GM21447 (cell line): ENCODE results near the gene CCDC85B.
"Not testable (repeated sequence)": the region's sequence is repeated elsewhere in the genome, so short reads cannot be mapped to it uniquely, and the experiment has no call there.

Source experiments
- ATAC-seq: cut with Tn5 transposase; IDR thresholded peaks from one replicate; pipeline ENCODE4 v1.9.1; 2021; ENCODE audit not compliant: unreplicated experiment

Gene CCDC85B

DNA sequence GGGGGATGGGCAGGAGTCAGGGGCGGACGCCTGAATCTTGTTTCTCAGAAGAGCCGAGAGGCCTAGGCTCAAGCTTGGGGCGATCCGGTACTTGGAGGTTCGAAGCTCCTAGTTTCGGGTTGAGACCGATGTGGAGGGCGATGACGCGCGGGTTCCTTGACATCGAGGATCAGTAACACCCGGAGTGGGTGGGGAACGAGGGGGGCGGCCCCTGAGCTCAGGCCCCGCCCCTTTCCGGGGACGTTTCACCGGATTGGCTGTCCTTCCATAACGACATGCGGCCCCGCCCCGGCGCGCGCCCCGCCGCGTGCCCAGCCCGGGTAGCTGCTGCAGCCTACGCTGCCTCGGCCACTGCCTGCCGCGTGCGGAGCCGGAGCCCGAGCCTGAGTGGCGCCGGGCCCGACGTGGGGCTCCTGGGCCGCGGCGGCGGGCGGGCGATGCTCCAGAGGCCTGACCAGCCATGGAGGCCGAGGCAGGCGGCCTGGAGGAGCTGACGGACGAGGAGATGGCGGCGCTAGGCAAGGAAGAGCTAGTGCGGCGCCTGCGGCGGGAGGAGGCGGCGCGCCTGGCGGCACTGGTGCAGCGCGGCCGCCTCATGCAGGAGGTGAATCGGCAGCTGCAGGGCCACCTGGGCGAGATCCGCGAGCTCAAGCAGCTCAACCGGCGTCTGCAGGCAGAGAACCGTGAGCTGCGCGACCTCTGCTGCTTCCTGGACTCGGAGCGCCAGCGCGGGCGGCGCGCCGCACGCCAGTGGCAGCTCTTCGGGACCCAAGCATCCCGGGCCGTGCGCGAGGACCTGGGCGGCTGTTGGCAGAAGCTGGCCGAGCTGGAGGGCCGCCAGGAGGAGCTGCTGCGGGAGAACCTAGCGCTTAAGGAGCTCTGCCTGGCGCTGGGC lies at the start of gene CCDC85B:
TSS of gene CCDC85B (plus strand) at position 350 of the 895 bp plus-strand sequence. CDS start at position 461, 111 bp downstream.
- ATAC-seq: peak; percentile 44

DNA sequence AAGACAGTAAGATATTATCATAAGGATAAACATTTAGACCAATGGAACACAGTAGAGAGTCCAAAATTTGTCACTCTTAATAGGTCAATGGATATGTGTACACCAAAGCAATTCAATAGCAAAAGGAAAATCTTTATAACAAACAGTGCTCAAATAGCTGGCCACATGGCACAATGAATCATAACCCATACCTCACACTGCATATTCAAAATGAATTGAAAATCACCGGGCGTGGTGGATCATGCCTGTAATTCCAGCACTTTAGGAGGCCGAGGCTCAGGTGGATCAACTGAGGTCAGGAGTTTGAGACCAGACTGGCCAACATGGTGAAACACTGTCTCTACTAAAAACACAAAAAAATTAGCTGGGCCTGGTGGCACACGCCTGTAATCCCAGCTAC lies 48.3 kb upstream of the CCDC85B start:
- no peak for ATAC-seq

DNA sequence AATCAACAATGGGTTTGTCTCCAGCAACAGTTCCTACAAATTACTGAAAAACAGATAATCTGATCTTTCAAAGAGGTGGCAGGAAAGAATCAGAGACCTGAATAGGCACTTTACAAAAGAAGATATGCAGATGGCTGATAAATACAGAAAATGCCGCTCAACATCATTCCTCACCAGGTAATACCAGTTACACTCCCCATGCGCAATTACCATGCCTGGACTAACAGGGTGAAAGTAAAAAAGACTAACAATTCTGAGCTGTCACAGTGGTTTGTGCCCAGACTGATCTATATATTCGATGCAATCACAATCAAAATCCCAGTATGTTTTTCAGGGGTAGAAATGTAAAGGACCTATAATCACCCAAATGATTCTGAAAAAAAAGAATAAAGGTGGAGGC lies 46.7 kb upstream of the CCDC85B start:
- ATAC-seq: no peak

DNA sequence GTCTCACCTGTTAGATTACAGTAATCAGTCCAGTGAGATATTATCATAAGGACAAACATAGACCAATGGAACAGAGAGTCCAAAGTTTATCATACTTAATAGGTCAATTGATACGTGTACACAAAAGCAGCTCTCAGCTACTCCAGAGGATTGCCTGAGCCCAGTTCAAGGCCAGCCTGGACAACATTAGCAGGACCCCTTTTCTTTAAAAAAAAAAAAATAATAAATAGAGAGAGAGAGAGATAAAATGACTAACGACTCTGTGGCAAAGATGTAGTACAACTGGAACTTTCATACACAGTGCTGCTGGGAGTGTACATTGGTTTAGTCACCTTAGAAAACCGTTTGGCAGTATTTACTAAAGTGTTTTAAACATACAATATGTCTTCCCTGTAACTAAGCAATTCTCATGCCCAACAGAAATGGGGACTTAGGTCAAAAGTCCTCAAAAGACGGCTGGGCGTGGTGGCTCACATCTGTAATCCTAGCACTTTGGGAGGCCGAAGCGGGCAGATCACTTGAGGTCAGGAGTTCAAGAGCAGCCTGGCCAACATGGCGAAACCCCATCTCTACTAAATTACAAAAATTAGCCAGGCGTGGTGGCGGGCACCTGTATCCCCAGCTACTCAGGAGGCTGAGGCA lies 46.1 kb upstream of the CCDC85B start:
- no peak for ATAC-seq

DNA sequence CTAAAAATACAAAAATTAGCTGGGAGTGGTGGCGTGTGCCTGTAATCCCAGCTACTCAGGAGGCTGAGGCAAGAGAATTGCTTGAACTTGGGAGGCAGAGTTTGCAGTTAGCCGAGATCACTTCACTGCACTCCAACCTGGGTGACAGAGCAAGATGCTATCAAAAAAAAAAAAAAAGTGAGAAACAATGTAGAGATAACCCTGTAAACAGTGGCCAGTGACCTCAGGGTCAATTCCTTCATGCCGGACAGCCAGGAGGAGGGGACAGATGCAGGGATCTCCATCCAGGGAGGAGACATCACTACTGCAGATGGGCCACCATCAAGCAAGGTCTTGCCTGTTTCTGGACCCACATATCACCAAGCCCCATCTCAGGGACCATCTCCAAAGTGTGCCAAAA lies 42.7 kb upstream of the CCDC85B start:
- no peak for ATAC-seq

DNA sequence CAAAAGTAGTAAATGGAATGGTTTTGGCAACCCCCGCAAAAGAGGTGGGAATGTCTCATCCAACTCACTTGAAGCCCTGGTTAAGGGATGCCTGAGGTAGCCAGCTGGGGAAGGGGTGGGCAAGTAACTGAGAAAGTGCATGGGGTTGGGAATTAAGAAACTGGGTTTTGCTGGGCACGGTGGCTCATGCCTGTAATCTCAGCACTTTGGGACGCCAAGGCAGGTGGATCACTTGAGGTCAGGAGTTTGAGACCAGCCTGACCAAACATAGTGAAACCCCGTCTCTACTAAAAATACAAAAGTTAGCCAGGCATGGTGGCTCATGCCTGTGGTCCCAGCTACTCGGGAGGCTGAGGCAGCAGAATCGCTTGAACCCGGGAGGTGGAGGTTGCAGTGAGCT lies 41.8 kb upstream of the CCDC85B start:
- not testable (repeated sequence) for ATAC-seq

DNA sequence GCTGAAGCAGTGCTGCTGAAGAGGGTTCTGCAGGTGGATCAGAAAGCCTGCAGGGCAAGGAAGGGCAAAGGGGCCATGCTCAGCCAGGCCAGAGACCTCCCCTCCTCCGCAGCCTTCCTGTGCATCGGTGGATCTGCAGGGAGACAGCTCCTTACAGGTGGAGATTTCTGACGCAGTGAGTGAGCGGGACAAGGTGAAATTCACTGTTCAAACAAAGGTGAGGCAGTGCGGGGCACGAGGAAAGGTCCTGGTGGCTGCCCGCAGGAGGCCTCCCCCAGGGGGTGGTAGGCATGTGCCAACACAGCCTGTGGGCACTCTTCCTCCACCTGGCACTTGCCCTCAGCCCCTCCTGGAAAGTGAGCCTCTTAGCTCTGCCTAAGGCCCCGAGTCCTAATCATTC lies 41.1 kb upstream of the CCDC85B start:
- no peak for ATAC-seq

DNA sequence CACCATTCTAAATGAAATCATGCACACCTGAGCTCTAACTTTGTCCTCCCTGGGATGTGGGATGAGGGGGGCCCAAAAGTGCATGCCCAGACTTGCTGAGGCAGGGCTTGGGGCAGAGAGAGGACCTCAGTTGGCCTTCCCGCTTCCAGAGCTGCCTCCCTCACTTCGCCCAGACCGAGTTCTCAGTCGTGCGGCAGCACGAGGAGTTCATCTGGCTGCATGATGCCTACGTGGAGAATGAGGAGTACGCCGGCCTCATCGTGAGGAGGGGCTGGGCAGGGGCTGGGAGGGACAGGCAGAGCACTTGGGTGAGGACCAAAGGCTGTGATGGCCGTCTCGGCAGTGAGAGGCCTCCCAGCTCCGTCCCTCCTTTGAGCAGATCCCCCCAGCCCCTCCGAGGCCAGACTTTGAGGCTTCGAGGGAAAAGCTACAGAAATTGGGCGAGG lies 40.7 kb upstream of the CCDC85B start:
- no peak for ATAC-seq

DNA sequence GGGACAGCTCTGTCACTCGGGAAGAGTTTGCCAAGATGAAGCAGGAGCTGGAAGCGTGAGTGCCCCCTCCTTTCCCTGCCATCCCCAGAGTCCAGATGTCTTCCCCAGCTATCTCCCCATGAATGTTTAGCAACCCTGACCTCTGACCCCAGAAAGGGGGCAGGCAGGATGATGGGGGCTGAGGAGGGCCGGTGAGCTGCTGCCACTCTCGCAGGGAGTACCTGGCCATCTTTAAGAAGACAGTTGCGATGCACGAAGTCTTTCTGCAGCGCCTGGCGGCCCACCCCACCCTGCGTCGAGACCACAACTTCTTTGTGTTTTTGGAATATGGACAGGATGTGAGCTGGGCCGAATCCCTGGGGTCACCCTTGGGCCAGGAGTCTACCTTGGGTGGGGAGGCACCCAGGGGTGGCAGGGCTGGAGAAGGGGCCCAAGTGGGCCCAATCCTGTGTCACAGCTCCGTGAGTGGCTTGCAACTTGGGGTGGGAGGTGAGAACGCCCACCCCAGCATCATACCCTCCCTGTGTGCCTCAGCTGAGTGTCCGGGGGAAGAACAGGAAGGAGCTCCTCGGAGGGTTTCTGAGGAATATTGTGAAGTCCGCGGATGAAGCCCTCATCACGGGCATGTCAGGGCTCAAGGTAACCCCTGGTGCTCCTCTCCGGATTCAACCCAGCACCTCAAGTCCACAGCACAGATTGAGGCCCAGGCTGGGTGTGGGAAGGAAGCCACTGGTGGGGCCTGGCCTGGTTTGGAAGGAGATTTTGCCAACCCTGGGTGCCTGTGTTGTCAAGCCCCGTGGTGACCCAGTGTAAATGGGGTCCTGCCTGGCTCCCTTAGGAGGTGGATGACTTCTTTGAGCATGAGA lies 40.0 kb upstream of the CCDC85B start:
- ATAC-seq: no peak

DNA sequence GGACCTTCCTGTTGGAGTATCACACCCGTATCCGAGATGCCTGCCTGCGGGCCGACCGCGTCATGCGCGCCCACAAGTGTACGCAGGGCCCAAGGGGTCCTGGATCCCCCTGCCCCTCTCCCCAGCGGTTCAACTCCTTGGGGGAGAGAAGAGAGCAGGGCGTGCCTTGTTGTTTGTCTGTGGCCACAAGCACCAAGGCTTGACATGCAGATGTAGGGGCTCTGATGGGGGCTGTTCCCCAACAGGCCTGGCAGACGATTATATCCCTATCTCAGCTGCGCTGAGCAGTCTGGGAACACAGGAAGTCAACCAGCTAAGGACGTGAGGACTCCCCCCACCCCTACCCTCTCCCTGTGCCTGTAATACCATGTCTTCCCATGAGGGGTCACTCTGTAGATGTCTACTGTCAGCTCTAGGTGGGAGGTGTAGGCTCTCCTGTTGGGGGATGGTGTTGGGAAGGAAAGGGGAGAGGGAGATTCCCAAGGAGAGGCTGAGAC lies 39.3 kb upstream of the CCDC85B start:
- no peak for ATAC-seq

DNA sequence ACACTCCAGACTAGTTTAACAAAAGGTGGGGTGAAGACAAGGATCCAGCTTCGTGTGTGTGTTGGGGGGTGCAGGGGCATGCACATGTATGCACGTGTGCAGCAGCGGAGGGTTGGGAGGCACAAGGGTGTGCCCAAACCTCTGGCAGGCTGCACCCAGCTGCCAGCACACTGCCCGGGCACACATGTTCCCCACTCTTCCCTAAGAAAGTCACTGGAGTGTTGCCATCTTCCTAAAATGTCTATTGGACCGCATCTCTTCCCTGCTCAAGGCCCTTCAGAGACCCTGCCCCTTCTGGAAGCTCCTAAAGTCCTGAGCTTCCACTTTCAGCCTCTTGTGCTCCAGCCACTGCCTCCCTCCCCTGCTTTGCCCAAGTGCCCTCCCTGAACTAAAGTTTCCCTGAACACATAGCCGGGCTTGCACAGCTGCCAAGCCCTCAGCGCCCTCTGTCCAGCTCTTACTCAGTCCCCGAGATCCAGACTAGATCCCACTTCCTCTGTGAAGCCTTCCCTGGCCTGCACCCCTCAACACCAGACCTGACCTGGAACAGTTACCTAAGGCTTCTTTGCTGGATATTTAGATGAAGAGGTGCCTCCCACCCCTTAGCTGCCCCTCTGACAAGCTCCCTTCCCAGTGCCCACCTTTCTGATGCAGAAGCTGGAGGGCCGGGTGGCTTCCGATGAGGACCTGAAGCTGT lies 38.5 kb upstream of the CCDC85B start:
- no peak for ATAC-seq

DNA sequence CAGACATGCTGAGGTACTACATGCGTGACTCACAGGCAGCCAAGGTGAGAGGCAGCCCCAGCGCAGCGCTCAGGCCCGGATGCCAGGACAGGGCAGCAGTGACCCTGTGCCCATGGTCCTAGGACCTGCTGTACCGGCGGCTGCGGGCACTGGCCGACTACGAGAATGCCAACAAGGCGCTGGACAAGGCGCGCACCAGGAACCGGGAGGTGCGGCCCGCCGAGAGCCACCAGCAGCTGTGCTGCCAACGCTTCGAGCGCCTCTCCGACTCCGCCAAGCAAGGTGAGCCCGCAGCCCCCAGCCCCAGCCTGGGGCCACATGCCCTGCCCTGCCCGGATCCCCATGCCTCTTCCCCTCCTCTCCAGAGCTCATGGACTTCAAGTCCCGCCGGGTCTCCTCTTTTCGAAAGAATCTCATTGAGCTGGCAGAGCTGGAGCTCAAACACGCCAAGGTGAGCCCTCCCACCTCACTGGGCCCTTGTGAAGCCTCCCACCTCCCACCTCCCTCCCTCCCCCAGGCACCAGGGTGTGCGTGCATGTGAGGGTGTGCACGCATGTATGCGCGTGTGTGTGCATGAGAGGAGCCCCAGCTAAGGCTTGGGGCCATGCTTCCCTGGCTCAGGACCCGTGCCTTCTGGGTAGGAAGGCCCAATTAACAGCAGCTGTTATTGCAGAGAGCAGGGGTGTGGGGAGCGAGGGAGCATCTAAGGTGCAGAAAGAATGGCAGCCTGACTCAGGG lies 37.8 kb upstream of the CCDC85B start:
- ATAC-seq: no peak

DNA sequence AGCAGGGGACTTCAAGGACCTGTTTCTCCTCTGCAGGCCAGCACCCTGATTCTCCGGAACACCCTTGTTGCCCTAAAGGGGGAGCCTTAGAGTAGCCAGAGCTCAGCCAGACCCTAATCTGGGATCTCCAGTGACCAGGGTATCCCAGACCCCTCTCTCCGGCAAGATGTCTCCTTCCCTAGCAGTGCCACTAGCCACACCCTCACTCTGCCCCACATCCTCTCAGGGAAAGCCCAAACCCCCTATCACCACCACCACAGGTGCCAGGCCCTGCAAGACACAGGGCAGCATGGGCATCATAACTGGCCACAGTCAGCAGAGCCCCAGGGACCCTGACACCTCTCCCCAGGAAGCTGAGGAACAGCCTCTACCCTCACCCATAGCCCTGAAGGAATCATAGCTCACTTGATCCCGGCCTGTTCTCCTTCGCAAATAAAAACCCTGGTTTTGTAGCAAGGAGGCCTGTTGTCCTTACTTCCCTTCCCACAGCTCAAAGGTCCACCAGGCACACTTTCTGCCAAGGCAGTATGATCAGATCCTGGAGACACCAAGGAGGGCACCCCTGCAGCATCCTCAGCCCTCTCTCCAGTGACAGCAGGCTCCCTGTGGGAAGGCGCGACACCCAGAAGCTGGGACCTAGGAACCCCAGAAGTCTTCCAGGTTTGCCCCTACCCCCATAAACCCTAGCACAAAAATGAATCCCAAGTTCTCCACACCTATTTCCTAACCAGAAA lies 37.1 kb upstream of the CCDC85B start:
- ATAC-seq: no peak

DNA sequence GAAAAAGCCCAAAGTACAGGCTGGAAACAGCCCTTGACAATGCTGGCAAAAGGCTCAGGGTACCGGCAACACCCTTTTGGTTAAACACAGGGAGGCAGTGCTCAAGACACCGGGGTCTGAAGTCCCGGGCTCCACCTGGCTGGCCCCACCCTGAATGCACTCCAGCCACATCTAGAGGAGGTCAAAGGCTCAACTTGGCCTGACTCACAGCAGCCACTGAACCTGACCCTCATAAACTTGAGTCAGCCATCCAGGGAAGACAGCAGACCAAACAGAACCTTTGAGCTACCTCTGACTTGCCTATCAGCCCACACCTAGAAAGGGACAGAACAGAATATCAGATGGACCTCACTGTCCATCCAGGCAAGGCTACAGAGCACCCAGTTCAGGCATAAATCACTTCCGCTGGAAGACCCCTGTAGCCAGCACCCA lies 36.3 kb upstream of the CCDC85B start:
- ATAC-seq: no peak

DNA sequence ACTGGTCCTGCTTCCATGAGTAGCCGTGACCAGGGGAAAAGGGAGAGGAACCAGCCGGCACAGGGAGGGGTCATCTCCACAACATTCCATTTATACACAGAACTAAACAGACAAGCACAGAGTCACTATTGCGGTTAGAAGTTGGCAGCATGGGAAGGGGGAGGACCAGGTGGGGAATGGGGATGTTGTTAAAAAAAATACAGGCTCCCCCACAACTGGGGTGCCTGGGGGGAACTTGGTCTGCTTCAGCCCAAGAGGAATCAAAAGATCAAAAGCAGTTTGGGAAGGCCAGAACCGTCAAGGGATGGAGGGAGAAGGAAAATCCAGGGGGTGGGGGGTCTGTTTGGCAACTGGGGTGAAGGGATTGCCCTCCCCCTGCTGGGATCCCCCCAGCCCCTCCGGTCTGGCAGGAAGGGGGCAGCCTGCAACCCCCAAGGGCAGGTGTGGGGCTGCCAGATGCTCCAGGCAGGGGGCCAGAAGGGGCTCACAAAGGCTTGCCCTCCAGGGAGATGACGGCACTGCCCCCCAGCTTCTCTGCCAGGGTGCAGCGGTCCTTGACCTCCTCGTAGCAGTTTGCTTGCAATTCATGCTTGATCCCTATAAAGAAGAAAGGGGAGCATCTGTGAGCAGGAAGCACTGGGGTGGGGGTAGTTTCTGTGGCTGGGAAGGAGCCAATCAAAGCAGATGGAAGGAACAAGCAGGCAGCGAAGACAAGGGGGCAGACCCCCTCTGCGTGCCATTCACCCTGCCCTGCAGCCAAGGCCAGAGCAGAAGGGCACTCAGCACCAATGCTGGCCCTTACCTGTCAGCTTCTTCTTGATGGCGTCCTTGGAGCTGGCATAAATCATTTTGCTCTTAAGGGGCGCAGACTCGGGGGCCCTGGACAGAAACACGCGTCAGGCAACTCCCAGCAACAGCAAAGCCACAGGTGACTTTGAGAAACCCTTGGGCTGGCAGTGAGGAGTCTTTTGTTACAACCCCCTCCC lies 35.3 kb upstream of the CCDC85B start:
- no peak for ATAC-seq

DNA sequence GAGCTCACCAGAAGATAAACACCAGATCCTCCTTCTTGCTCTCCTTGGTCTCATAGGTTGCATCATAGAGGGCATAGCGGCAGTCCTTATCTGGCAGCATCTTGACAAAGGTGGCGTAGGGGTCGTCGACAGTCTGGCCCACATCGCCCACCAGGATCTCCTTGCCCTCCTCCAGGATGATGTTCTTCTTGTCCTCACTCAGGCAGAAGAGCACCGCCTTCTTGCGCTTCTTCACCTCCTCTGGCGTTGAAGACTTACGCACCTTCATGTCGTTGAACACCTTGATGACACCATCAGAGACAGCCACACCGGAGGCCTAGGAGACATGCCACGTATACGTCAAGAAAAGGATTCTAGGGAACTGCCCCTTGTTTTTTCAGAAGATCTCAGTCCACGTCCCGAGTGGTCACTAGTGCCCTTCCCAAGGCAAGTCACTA lies 34.5 kb upstream of the CCDC85B start:
- no peak for ATAC-seq

DNA sequence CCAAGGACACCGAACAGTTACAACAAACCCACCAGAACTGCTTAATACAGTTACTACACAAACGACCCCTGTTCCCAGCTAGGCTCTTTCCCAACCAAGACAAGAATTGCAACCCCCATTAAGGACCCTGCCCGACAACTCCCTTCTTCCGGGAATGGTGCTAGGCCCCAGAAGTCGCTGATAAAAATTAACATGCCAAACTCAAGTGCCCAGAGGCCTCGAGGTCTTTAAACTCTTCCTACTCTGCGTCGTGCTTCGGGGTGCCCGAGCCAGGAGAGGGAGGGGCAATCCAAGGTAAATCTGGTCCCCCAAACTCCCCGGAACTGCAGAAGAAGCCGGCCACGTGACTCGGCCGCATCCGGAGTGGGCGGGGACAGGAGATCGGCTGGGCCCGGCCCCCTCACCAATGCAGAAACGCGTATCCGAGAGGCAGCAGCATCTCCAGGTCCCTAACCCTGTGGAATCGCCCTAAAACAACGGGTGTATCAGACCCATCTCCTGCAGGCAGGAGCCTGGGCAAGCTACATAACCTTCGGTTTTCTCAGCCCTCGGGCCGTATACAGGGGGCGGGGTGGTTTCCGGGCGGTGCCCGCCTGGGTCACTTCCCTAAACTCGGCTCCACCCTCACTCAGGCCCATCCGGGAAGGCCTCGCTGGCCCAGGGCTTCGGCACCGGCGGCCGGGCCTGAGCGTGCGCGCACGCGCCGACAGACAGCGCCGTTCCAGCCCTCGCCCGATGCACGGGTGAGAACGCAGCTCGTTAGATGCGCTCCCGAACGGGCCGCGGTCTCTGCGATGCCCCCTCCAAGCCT lies 33.6 kb upstream of the CCDC85B start:
- peak; percentile 30 for ATAC-seq
